ENCODE data around the gene DCC. TPM values are rescaled to one million over a fixed set of nuclear protein-coding genes. Genes with fewer than 3 reads are reported as not detected.

DCC gene
- total RNA-seq, 2 experiments from 2014 or later = not detected

- H3K9me3 Mint-ChIP-seq = peaks cover 9% of the 10 kb centered on the region
- POLR2A ChIA-PET = no interaction called here
- no peak for DNase-seq
- H3K27ac Mint-ChIP-seq = no peak overlapping the region
- H3K4me1 Mint-ChIP-seq = no peaks in the 10 kb centered on the region
- H3K36me3 Mint-ChIP-seq (ENCODE audit: low read depth) = no peaks in the 10 kb centered on the region
- H3K27me3 Mint-ChIP-seq = no peaks in the 10 kb centered on the region
- CTCF ChIA-PET = no interaction called here
- H3K4me3 Mint-ChIP-seq = no peak overlapping the region
Observed at GRCh38 chr18:52747869-52748268, 407.9 kb downstream of the DCC start.

GRCh38 chr18:52748343-52748742, 408.3 kb downstream of the DCC start:
- Mint-ChIP-seq H3K4me1 (no peaks in the 10 kb centered on the region), H3K36me3 (ENCODE audit: low read depth) (no peaks in the 10 kb centered on the region), H3K27me3 (no peaks in the 10 kb centered on the region), H3K27ac (no peak overlapping the region), H3K4me3 (no peak overlapping the region), H3K9me3 (peaks cover 9% of the 10 kb centered on the region)
- POLR2A ChIA-PET = no interaction called here
- no peak for DNase-seq
- CTCF ChIA-PET = no interaction called here

GRCh38 chr18:52749542-52749941, 409.5 kb downstream of the DCC start:
- Mint-ChIP-seq H3K4me3 (no peak overlapping the region), H3K9me3 (peaks cover 9% of the 10 kb centered on the region), H3K27me3 (no peaks in the 10 kb centered on the region), H3K4me1 (no peaks in the 10 kb centered on the region), H3K27ac (no peak overlapping the region), H3K36me3 (ENCODE audit: low read depth) (no peaks in the 10 kb centered on the region)
- no peak for DNase-seq
- ChIA-PET POLR2A (no interaction called here), CTCF (no interaction called here)

- DNase-seq = no peak
- no peaks in the 10 kb centered on the region for H3K4me1 Mint-ChIP-seq
- no peak overlapping the region for H3K27ac Mint-ChIP-seq
- POLR2A ChIA-PET = no interaction called here
- CTCF ChIA-PET = no interaction called here
- no peaks in the 10 kb centered on the region for H3K27me3 Mint-ChIP-seq
- H3K36me3 Mint-ChIP-seq (ENCODE audit: low read depth) = no peaks in the 10 kb centered on the region
- no peak overlapping the region for H3K4me3 Mint-ChIP-seq
- H3K9me3 Mint-ChIP-seq = peaks cover 9% of the 10 kb centered on the region
Observed at GRCh38 chr18:52750995-52751394, 411.0 kb downstream of the DCC start.

GRCh38 chr18:52764316-52764715, 424.3 kb downstream of the DCC start:
- CTCF ChIA-PET = no interaction called here
- peaks cover 5% of the 10 kb centered on the region for H3K9me3 Mint-ChIP-seq
- H3K4me1 Mint-ChIP-seq = no peaks in the 10 kb centered on the region
- H3K27me3 Mint-ChIP-seq = no peaks in the 10 kb centered on the region
- POLR2A ChIA-PET = no interaction called here
- H3K36me3 Mint-ChIP-seq (ENCODE audit: low read depth) = no peaks in the 10 kb centered on the region
- no peak overlapping the region for H3K4me3 Mint-ChIP-seq
- no peak for DNase-seq
- no peak overlapping the region for H3K27ac Mint-ChIP-seq

- ChIA-PET POLR2A (no interaction called here), CTCF (no interaction called here)
- Mint-ChIP-seq H3K4me1 (no peaks in the 10 kb centered on the region), H3K9me3 (peaks cover 8% of the 10 kb centered on the region), H3K27ac (no peak overlapping the region), H3K27me3 (no peaks in the 10 kb centered on the region), H3K4me3 (no peak overlapping the region), H3K36me3 (ENCODE audit: low read depth) (no peaks in the 10 kb centered on the region)
- no peak for DNase-seq
Observed at GRCh38 chr18:52766002-52766545, 426.1 kb downstream of the DCC start.

- H3K36me3 Mint-ChIP-seq (ENCODE audit: low read depth) = no peaks in the 10 kb centered on the region
- H3K4me1 Mint-ChIP-seq = no peaks in the 10 kb centered on the region
- ChIA-PET POLR2A (no interaction called here), CTCF (no interaction called here)
- H3K27me3 Mint-ChIP-seq = no peaks in the 10 kb centered on the region
- no peaks in the 10 kb centered on the region for H3K9me3 Mint-ChIP-seq
- no peak for DNase-seq
- no peak overlapping the region for H3K27ac Mint-ChIP-seq
- H3K4me3 Mint-ChIP-seq = no peak overlapping the region
Observed at GRCh38 chr18:52781113-52781512, 441.1 kb downstream of the DCC start.

GRCh38 chr18:52791321-52791720, 451.3 kb downstream of the DCC start:
- H3K4me3 Mint-ChIP-seq = no peak overlapping the region
- CTCF ChIA-PET = no interaction called here
- peaks cover 3% of the 10 kb centered on the region for H3K36me3 Mint-ChIP-seq (ENCODE audit: low read depth)
- no peak overlapping the region for H3K27ac Mint-ChIP-seq
- no peaks in the 10 kb centered on the region for H3K27me3 Mint-ChIP-seq
- no peak for DNase-seq
- POLR2A ChIA-PET = no interaction called here
- no peaks in the 10 kb centered on the region for H3K4me1 Mint-ChIP-seq
- peaks cover 15% of the 10 kb centered on the region for H3K9me3 Mint-ChIP-seq

- Mint-ChIP-seq H3K27ac (no peak overlapping the region), H3K4me1 (no peaks in the 10 kb centered on the region), H3K4me3 (no peak overlapping the region), H3K36me3 (ENCODE audit: low read depth) (no peaks in the 10 kb centered on the region), H3K27me3 (no peaks in the 10 kb centered on the region), H3K9me3 (peaks cover 6% of the 10 kb centered on the region)
- ChIA-PET POLR2A (no interaction called here), CTCF (no interaction called here)
- no peak for DNase-seq
Observed at GRCh38 chr18:52812834-52813233, 472.8 kb downstream of the DCC start.

- H3K36me3 Mint-ChIP-seq (ENCODE audit: low read depth) = no peaks in the 10 kb centered on the region
- no peak overlapping the region for H3K4me3 Mint-ChIP-seq
- peaks cover 6% of the 10 kb centered on the region for H3K9me3 Mint-ChIP-seq
- POLR2A ChIA-PET = no interaction called here
- DNase-seq = no peak
- H3K27me3 Mint-ChIP-seq = no peaks in the 10 kb centered on the region
- no peak overlapping the region for H3K27ac Mint-ChIP-seq
- CTCF ChIA-PET = no interaction called here
- H3K4me1 Mint-ChIP-seq = no peaks in the 10 kb centered on the region
Observed at GRCh38 chr18:52813635-52814416, 473.8 kb downstream of the DCC start.

- Mint-ChIP-seq H3K9me3 (no peaks in the 10 kb centered on the region), H3K4me1 (no peaks in the 10 kb centered on the region), H3K4me3 (no peak overlapping the region), H3K27me3 (no peaks in the 10 kb centered on the region), H3K27ac (no peak overlapping the region), H3K36me3 (ENCODE audit: low read depth) (no peaks in the 10 kb centered on the region)
- CTCF ChIA-PET = no interaction called here
- no peak for DNase-seq
- POLR2A ChIA-PET = no interaction called here
Observed at GRCh38 chr18:52815651-52816050, 475.7 kb downstream of the DCC start.

GRCh38 chr18:52816121-52816520, 476.1 kb downstream of the DCC start:
- Mint-ChIP-seq H3K4me1 (no peaks in the 10 kb centered on the region), H3K9me3 (peaks cover 2% of the 10 kb centered on the region), H3K27me3 (no peaks in the 10 kb centered on the region), H3K4me3 (no peak overlapping the region), H3K27ac (no peak overlapping the region), H3K36me3 (ENCODE audit: low read depth) (no peaks in the 10 kb centered on the region)
- CTCF ChIA-PET = no interaction called here
- POLR2A ChIA-PET = no interaction called here
- no peak for DNase-seq

- Mint-ChIP-seq H3K9me3 (peaks cover 3% of the 10 kb centered on the region), H3K27me3 (no peaks in the 10 kb centered on the region), H3K36me3 (ENCODE audit: low read depth) (no peaks in the 10 kb centered on the region), H3K27ac (no peak overlapping the region), H3K4me3 (no peak overlapping the region), H3K4me1 (no peaks in the 10 kb centered on the region)
- ChIA-PET POLR2A (no interaction called here), CTCF (no interaction called here)
- DNase-seq = no peak
Observed at GRCh38 chr18:52822160-52822559, 482.2 kb downstream of the DCC start.

- H3K27ac Mint-ChIP-seq = no peak overlapping the region
- no peaks in the 10 kb centered on the region for H3K36me3 Mint-ChIP-seq (ENCODE audit: low read depth)
- H3K9me3 Mint-ChIP-seq = peaks cover 3% of the 10 kb centered on the region
- POLR2A ChIA-PET = no interaction called here
- H3K27me3 Mint-ChIP-seq = no peaks in the 10 kb centered on the region
- H3K4me3 Mint-ChIP-seq = no peak overlapping the region
- no peaks in the 10 kb centered on the region for H3K4me1 Mint-ChIP-seq
- DNase-seq = no peak
- CTCF ChIA-PET = interaction anchor here (1.1 kb wide), 1 partner anchor 14 kb away, joined by 3 read pairs; no protein-coding TSS in a partner anchor
Observed at GRCh38 chr18:52824126-52824525, 484.1 kb downstream of the DCC start.

All from activated CD4-positive, alpha-beta memory T cell treated with anti-CD3 and anti-CD28 coated beads, Interleukin-2, amount 10 ng/mL, durations not matched to agents 7 days and 5 days (primary cell).